Fibroblast of the conjunctiva (primary cell): ENCODE measurements around the gene TAF8.
A peak's percentile ranks its signal among the peaks of the same experiment; 100 is the strongest.
"Not testable (repeated sequence)": the region's sequence is repeated elsewhere in the genome, so short reads cannot be mapped to it uniquely, and the experiment has no call there.

Source experiments
- DNase-seq: peaks from one replicate; pipeline ENCODE4 v3.0.0-alpha.2; 2010; ENCODE audit warnings: low read depth

The TAF8 gene, protein sequence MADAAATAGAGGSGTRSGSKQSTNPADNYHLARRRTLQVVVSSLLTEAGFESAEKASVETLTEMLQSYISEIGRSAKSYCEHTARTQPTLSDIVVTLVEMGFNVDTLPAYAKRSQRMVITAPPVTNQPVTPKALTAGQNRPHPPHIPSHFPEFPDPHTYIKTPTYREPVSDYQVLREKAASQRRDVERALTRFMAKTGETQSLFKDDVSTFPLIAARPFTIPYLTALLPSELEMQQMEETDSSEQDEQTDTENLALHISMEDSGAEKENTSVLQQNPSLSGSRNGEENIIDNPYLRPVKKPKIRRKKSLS

DNA sequence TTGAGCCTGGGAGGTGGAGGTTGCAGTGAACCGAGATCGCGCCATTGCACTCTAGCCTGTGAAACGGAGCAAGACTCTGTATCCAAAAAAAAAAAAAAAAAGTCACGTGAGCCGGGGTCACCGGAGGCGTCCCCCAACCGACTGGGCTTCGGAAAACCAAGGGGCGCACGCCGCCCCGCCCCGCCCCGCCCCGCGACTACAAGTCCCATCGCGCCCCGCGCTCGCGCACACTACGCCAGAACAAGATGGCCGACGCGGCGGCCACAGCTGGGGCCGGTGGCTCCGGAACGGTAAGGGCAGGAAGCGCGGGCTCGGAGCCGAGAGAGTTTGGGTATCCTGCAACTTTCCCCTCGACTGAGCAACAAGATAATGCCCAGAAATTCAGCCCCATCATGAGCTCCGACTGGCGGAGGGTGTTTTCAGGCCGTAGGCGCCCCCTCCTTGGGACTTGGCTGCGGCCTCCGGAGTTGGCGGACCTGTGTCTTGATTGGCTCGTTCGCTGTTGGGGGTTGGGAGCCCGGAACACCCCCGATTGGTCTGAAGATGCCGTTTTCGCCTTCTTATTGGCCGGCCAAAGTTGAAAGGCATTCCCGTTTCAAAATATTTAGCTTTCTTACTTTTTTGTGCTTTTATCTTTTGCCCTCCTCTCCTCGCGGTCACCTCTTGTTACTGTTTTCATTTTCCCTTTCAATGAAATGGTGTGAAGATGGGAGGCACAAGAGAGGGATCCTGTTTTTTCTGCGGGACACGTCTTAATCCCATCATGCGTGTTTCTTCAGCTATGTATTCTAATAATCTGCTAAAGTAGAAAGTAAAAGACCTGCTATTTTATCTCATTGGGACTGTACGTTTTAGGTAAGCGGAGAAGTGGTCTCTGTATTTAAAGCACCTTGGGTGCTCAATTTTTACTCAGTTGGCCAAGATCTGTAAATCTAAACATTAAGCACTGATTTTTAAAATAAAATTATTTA is at the start of gene TAF8:
TAF8 (plus strand) TSS at position 228 of the 971 bp plus-strand sequence; CDS start at position 246, 18 bp downstream.
- peak; percentile 88 for DNase-seq

DNA sequence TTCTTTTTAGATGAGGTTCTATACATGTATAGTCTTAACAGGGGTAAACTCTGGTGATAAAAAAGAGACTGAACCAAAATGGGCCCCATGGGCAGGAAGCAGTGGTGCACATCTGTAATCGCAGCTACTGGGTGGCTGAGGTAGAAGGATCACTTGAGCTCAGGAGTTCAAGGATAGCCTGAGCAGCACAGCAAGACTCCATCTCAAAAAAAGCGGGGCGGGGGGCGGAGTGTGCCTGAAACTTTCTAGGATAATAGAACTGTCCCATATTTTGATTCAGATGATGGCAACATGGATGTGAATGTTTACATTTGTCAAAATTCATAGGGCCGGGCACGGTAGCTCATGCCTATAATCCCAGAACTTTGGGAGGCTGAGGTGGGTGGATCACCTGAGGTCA is 48.8 kb upstream of the TAF8 start:
- no peak for DNase-seq

DNA sequence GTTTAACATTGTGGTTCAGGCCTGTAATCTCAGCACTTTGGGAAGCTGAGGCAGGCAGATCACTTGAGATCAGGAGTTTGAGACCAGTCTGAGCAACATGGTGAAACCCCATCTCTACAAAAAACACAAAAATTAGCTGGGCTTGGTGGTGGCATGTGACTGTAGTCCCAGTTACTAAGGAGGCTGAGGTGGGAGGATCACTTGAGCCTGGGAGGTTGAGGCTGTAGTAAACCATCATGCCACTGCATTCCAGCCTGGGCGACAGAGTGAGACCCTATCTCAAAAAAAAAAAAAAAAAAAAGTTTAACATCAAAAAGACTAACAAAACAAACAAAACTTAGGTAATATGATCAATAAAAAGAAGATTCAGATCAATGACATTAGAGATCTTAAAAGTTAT is 46.7 kb upstream of the TAF8 start:
- DNase-seq = not testable (repeated sequence)

DNA sequence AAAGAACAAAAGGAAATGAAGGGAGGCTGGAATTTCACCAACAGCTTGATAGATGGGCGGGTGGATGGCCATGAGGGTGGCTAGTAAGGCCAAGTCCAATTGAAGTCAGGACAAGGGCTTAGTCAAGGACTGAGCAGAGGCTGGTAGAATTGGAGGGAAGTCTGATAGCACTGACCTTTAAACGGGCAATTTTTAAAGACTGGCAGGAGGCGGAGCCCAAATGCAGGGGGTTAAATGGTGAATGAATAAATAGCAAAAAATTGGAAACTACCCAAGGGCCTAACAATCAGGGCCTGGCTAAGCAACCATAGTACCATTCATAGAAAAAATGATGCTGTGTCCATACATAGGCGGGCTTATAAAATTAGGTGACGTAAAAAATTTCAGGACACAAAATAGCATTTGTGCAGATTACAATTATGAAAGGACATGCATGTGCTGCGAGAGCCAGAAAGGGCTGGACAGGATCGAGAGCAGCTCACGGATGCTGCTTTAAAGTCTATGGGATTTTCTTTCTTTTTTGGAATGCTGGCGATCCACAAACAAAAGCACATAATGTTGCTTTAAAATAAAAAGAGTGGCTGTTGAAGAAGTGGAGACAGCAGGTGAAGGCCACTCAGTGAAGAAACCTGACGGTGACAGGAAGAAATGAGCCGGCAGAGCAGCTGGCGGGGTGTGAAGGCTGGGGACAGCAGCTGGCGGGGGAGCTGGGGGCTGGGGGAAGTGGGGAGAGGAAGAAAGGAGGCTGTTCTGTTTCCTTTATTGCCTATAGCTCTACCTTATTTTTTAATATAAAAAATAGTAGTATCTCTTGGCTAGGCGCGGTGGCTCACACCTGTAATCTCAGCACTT is 42.8 kb upstream of the TAF8 start:
- DNase-seq = no peak

DNA sequence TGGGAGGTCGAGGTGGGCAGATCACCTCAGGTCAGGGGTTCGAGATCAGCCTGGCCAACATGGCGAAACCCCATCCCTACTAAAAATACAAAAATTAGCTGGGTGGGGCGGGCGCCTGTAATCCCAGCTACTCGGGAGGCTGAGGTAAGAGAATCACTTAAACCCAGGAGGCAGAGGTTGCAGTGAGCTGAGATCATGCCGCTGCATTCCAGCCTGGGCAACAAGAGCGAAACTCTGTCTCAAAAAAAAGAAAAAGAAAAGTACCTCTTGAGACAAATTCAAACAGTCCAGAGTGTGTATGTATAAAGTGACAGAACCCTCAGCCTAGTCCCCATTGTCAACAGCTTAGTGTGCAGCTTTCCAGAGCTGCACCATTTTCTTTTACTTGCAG is 42.2 kb upstream of the TAF8 start:
- DNase-seq = not testable (repeated sequence)

DNA sequence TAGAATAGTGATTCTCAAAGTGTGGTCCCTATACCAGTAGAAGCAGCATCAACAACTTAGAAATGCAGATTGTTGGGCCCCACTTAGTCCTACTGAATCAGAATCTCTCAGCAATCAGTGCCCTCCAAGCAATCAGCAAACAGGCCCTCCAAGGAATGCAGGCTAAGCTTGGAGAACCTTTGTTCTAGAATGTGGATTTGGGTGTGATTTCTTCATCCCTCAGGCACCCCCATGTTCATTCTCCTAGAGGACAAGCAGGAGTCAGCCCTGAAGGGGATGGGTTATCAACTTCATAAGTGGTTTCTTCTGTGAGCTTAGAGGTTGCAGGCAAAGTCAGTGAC is 40.5 kb upstream of the TAF8 start:
- DNase-seq = no peak

DNA sequence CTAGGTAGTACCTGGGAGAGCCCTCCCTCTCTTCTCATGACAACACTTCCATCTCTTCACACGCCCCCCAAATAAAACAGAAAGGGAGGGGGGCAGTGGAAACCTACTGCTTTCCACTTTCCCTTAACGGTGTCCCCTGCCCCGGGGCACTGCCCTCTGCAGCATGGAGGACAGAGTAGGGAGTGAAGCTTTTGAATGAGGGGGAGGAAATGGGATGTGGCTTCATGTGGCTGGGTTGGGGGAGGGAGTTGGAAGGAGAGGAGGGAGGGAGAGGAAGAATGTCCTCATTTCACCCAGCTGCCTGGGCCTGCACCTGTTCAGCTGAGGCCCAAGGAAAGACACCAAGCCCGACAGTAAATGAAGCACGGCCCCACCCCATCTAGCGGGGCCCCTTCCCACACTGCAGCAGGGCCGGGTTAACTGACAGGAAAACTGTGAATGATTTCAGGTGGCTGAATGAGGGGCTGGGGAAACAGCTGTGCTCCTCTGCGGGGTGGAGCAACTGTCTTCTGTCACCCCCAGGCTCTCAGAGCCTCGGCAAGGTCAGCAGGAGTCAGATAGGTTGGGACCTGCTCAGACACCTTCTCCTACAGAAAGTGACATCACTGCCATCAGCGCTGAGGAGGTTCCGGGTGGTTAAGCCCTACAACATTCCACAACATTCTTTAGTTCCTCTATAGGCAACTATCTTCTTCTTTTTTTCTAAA is 40.0 kb upstream of the TAF8 start:
- DNase-seq = no peak

DNA sequence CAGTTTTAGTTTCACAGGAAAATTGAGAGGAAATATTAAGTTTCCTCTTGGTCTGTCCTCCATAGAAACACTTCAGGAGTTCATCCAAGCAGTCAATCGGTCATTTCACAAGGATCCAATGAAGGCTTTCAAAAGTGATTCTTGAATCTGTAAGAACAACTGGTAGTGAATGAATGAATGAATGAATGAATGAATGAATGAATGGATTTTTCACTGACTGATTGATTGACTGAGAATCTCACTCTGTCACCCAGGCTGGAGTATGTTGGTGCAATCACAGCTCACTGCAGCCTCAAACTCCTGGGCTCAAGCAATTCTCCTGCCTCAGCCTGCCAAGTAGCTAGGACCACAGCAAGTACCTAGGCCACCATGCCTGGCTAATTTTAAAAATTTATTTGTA is 39.4 kb upstream of the TAF8 start:
- no peak for DNase-seq

DNA sequence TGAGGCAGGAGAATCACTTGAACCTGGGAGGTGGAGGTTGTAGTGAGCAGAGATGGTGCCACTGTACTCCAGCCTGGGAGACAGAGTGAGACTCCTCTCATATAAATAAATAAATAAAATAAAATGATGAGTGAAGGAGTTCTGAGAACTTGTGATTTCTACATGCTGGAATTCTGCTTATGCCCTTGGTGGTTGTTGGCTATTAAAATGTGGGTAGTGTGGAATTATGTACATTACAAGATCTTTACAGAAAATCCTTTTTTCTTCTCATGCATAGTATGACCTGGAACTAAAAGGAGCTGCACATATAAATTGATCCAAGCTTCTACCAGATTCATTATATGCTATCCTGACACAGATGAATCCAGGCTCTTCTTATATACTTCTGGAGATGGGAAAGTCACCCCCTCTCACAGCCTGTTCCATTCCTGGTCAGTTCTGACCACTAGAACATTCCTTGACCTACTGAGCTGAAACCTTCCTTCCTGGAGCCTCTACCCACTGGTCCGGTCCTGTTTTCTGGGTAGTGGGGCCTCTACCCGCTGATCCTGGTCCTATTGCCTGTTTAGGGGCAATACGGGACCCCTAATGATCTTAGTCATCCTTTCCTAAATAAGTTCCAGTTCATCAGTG is 37.7 kb upstream of the TAF8 start:
- DNase-seq = no peak

DNA sequence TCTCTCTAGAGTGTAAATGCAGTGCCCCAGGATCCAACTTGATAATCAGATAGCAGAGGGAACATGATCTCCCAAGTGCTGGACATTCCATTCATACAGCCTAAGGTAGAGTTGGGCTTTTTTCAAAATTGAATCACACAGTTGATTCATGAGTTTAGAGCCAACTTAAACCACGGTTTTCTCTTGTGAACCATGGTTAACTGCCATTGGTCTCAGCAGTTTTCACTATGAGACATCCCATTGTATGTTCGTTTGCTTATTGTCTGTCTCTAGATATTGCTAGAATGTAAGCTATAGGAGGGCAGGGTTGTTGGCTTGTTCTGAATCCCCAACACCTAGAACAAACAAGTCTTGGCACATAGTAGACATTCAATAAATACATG is 37.2 kb upstream of the TAF8 start:
- DNase-seq = no peak

DNA sequence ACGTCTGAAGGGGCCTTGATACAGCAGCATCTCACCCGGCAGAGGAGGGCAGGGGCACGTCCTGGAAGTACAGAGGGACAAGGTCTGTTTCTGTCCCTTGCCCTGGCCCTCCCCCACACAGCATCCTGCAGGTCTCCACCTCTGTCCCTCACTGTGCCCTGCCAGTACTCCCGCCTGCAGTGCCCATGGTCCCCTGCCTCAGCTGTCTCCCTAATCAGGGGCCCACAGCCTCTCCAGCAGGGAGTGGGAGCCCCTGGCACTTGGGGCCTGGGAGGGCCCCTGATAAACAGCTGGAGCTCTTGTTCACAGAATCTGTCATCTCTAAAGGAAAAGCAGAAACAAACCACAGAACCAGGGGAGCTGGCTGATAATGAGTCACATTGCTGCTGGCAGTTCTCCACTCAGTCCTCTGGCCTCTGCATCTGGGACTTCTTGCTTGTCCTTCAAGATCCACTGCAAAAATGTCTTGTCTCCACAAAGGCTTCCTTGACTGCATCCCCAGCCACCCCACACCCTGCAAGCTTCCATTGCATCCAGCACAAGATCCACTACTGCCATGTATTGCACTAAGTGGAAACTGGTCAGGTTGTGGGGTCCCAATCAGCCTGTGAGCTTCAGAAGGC is 33.2 kb upstream of the TAF8 start:
- peak; percentile 48 for DNase-seq

DNA sequence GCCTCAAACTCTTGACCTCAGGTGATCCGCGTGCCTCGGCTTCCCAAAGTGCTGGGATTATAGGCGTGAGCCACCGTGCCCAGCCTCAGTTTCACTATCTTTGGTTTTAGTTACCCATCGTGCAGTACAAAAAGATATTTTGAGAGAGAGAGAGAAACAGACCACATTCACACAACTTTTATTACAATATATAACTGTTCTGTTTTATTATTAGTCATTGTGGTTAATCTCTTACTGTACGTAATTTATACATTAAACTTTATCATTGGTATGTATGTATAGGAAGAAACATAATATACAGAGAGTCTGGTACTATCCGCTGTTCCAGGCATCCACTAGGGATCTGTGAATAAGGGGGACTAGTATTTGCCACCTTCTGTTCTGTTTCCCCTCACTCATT is 29.4 kb upstream of the TAF8 start:
- no peak for DNase-seq

DNA sequence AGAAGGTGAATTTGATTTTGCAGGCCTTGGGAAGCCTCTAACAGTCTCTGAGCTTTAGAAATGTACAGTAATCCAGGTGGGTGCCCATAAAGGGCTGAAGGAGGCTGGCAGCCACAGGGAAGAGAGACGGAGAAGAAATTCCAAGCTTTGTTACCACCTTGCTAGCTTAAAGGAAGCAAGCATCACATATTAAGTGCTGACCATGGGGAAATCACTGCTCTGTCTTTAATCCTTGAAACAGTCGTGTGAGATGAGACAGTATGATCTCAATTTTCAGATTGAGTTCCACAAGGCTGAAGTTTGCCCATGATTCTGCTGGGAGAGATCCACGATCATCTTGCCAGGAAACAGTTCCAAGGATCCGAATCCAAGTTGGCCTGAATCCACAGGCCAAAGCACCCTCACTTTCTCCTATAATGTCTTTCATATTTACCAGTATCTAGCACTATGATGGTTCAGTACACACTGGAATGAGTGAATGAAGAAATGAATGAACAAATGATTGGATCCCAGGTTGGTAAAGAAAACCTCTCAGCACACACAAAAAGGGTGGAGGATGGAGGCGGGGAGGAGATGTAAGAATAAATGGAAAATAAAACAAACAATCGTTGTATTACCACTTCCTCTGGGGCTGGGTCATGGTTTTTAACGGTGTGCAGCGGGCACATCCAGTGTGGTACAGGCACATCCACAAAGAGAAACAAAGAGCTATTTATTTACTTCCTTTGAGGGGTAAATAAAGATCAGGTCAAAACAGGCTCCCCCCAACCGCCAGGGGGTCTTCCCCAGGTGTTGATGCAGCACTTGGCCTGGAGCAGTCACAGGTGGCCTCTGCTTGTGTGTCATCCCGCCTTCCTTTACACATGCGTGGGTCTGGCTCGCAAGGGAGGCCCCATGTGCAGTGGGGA is 28.2 kb upstream of the TAF8 start:
- no peak for DNase-seq

DNA sequence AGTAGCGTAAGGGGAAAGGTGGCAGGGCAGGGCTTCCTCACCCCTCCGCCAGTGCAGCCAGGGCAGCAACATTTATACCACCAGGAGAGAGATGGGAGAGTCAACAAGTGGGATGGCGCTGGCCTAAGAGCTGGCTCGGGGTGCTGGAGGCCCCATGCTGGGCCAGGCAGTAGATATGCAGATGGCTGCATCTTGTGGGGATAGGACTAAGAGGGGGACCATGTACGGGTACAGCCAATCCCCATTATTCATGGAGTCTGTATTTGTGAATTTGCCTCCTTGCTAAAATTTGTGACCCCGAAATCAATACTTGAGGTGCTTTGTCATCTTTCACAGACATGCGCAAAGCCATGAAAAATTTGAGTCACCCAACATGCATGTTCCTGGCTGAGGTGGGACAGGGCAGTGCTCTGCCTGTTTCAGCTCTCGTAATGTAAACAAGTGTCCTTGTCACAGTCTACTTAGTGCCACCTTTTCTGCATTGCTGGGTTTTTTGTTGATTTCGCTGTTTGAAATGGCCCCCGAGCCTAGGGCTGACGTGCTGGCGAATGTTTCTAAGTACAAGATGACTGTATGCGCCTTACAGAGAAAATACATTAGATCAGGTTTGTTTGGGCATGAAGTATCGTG is 27.5 kb upstream of the TAF8 start:
- no peak for DNase-seq

DNA sequence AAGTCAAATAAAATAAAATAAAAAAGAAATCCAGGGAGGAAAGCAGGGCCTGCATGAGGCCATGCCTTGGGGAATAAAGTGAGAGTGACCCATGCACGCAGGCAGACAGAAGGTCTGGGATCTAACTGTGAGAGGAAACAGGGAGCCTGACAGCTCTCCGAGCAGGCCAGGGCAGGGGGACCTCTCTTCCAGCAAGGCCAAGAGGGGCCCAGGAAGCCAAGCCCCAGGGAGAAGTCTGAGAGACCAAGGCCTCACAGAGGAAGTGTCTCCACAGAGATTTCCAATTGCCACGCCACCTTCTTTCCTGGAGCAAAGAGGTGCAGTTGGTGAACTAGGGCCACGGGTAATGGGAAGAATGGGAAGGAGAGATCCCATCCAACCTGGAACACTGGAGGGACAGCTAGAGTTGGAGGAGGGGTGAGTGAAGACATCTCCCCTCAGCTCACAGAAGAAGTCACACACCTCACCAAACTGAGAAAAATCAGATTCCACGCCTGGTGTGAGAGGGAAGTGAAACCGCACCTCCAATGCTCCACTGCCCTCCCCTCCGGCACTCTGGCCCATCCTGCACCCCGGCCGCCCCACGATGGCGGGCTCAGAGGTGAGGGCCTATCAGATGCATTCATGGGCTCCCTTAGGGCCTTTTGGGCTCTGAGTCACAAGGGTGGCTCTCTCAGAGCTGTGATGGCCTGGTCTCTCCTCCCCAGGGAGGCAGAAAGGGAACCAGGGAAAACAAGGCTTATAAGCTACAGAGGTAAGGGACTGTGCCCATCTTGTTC is 25.1 kb upstream of the TAF8 start:
- no peak for DNase-seq

DNA sequence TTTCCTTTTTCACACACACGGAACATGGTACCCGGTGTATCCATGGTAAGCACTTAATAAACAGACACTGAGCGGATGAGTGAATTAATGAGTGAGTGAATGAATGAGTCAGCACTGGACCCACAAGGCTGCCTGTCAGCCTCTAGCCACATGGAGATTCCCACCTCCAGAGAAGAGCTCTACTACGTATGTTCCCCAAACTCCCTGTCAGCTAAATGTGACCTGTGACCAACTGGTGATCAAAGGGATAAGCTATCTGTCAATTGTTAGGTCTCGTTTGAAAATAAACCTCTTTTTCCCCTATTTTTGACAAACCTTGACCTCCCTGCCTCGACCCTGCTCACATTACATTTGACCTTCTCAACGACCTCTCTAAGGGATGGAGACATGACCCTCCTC is 24.5 kb upstream of the TAF8 start:
- DNase-seq = no peak

DNA sequence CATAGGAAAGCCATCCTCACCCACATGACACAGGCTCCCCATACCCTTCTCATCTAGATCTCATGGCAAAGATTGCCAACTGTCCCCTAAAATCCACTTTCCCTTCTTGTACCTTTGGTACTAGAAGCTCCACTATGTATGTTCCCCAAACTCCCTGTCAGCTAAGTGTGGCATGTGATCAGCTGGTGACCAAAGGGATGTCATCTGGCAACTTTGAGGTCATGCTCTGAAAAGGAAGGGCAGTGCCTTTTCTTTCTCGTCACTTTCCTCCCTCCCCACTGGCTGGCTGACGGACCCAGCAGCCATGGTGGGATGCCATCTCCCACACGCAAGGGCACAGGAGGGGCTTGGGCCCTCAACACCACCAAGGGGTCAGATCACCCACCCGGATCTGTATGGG is 23.8 kb upstream of the TAF8 start:
- DNase-seq = no peak

DNA sequence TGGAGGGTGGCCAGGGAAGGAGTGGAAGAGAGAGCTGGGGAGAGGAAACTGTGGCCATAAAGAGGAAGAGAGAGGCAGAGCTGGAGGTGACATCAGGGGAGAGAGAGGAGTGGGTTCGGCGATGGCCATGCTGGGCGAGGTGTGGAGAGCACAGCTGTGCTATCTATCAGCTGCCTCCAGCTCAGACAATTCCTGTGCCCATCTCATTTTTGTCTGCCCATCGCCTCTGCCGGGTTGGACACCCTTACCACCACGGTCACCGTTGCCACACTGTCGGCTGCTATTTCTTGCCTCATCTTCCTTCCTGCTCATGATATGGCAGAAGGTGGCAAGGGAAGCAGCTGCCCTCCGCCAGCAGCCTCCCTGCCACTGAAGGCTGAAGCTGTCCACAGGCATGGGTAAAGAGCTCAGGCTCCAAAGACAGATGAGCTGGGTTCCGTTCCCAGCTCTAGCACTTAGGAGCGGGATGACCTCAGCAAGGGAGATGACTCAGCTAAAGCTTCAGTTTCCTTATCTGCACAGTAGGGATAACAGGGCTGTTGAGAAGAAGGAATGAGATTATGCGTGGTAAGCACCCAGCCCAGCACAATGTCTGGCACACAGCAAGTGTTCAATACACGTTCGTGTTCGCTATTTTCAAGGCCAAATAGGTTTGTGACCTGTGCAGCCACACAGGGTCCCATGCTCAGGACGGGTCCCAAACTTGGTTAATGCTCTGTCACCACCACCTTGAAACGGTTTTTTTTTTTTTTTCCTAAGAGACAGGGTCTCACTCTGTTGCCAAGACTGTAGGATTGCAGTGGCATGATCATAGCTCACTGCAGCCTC is 21.9 kb upstream of the TAF8 start:
- DNase-seq = no peak
